NCI-H524 treated with DMSO at 0.1 percent for 48 hours (cell line): ENCODE data around the gene ACD.
"Not testable (repeated sequence)": the region's sequence is repeated elsewhere in the genome, so short reads cannot be mapped to it uniquely, and the experiment has no call there.

Source experiments
- DNase-seq: peaks from one replicate; lab custom pipeline; 2025; lab: John Stamatoyannopoulos, UW

The ACD gene

DNA sequence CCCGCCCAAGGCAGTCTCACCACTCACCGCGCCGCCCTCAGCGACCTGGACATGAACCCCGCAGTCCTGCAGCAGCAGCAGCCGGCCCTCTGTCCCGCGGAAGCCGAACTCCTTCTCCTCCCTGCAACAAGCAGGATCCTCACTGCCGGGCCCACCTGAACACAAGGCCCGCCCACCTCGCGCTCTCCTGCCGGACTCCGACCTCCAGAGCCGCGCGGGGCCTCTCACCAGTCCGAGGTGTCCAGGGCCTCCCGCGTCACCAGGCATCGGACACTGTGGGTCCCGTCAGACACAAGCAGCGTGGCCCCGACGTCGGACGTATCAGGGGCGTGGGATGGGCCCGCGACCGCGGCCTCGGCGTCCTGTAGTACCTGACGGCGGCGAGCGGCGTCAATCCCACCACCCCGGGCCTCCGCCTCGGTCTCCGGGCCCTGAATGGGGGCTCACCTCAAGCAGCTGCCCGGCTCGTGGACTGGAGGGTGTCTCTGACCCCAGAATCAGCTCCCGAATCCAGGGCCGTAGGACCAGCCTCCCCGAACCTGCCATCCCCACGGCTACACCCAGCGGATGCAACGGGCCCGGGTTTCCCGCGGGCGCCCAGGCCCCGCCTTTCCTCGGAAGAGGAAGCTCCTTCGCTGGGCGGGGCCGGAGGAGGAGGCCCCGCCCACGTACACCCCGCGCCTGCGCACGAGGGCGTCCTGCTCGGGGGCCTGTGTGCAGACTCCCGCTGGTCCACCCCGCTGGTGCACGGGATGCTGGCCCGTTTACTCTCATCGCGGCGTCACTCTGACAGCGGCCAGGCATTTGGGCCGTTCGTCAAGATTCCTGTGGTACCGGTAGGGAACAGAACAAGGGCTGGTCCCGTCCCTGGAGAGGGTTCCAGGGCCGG, at the start of gene ACD:
Gene ACD, minus strand, starts transcription at position 586 of the 889 bp plus-strand sequence. Its CDS starts 40 bp downstream, at position 546.
- DNase-seq = no peak

DNA sequence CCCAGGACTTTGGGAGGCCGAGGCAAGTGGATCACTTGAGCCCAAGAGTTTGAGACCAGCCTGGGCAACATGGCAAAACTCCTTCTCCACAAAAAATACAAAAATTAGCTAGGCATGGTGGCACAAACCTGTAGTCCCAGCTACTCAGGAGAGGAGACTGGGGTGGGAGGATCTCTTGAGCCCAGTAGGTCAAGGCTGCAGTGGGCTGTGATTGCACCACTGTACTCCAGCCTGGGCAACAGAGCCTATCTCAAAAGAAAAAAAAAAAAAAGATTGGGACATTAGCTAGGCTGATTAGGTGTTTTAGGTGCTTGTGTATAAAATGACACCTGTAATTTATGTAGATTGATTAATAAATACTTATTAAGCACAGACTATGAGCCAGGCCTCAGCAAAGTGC, 49.0 kb upstream of the ACD start:
- no peak for DNase-seq

DNA sequence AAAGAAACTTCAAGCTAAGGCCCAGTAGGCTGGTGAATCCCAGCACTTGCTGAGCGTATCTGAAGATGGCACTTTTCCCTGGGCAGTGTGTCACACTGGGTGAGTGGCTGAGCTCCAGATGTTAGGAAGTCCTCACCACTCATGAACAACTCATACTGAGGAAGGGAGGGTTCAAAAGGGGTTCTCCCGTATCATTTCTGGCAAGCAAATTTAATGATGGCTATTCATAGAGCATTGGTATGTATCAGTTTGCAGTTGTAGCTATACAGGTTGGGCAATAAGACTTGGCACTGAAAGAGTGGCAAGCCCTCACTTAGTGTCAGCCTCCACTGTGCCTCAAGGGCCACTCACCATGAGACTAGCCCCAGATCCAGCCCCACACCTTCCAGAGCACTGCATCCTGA, 48.3 kb upstream of the ACD start:
- no peak for DNase-seq

DNA sequence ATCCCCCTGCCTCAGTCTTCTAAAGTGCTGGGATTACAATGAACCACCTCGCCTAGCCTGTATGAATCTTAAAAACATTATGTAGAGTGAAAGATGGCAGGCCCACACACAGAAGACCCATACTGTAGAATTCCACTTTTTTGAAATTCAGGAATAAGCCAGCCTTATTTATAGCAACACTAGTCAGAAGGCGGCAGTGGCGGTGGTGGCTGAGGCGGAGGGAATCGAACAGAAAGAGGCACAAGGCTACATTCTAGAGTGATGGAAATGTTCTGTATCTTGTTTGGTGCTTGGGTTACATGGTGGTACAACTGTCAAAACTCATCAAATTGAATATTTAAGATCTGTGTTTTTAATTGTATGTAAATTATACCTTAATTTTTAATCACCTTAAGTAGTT, 47.7 kb upstream of the ACD start:
- DNase-seq = no peak

DNA sequence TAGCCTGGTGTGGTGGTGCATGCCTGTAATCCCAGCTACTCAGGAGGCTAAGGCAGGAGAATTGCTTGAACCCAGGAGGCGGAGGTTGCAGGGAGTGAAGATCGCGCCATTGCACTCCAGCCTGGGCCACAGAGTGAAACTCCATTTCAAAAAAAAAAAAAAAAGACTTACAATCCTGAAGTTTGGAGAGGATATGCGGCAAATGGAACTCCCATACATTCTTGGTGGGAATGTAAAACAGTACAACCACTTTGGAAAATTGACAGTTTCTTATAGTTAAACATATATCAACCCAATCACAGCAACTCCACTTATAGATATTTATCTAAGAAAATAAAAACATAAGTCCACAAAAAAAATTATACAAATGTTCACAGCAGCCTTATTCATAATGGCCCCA, 47.1 kb upstream of the ACD start:
- DNase-seq = no peak

DNA sequence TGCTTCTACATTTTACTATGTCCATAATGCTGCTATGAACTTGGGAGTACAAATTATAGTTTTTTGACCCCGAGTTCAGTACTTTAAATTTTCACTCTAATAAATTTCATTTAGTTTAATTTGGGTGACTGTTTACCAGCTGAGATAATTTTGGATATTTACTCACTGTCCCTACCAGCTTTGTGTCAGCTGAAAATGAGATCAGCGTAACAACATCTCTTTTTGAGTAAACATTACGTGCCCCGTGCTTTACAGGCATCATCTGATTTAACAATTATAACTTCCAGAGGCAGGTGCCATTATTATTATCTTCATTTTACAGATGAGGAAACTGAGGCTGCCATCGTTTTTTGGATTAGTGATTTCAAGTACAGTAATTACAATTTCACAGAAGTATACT, 44.0 kb upstream of the ACD start:
- DNase-seq = no peak

DNA sequence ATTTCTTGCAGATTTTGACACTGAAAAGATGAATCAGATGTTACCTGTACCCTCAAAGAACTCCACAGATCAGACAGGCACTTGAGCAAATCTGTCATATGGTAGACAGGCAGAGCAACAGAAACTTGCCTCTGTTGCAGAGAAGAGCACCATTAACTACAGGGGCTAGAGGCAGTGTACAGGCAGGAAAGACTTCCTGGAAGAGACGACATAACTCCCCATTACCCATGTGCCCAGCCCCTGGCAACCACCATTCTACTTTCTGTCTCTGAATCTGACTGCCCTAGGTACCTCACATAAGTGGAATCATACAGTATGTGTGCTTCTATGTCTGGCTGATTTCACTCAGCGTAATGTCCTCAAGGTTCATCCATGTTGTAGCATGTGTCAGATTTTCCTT, 43.6 kb upstream of the ACD start:
- no peak for DNase-seq

DNA sequence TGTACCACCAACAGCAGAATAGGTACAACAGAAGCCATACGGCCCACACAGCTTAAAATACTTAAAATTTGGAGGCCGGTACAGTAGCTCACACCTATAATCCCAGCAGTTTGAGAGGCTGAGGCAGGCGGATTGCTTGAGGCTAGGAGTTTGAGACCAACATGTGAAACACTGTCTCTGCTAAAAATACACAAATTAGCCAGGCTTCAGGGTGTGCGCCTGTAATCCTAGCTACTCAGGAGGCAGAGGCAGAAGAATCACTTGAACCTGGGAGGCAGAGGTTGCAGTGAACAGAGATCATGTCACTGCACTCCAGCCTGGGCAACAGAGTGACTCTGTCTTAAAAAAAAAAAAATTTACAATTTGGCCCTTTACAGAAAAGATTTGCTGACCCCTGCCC, 42.1 kb upstream of the ACD start:
- no peak for DNase-seq

DNA sequence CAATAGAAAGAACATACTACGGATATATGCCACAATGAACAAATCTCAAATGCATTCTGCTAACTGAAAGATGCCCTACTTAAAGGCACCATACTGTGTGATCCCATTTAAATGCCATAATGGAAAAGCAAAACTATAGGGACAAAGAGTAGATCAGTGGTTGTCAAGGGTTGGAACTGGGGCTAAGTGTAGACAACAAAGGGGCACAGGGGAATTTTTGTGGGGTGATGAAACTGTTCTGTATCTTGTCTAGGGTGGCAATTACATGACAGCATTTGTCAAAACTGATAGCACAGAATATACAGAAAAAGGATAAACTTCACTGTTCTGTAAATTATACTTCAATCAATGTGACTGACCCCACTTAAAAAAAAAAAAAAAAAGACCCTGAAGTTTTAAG, 41.4 kb upstream of the ACD start:
- DNase-seq = no peak

DNA sequence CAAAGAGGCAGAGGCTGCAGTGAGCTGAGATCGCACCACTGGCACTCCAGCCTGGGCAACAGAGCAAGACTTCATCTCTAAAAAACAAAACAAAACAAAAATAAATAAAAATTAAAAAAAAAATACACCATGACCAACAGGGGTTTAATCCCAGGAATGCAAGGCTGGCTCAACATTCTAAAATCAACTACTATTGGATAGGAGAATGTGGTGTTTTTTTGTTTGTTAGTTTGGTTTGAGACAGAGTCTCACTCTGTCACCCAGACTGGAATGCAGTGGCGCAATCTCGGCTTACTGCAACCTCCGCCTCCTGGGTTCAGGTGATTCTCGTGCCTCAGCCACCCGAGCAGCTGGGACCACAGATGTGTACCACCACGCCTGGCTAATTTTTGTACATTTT, 39.2 kb upstream of the ACD start:
- no peak for DNase-seq

DNA sequence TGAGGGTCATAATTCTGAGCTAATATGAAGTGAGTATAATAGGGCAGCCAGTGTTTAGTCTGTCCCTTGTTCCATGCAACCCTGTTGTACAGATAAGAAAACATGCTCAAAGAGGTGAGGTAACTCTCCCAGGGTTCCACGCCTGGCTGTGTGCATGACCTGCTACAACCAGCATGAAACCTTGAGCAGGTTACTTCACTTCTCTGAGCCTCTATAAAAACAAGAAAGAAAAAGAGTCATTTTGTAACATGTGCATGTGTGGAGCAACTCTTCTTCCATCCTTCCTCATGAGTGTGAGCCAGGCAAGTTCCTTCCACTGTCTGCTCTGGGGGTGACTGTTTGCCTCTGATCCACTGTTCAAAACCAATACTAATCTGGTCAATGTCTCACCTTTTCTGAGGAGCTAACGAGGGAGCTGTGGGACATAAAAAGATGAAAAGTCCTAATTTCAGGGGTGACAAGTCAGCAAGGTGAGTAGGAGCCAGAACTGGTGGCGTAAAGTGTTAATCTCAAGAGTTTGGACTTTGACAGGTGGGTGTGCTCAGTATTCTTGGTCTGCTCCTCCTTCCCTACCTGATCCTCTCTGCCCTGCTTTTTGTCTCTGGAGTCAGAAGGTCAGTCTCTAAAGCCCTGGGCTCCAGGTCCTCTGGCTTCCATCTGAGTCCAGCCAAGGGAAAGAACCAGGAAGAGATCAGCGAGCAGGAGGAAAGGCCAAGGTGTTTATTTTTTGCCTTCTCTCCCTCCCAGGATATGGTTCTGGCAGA, 37.5 kb upstream of the ACD start:
- no peak for DNase-seq

DNA sequence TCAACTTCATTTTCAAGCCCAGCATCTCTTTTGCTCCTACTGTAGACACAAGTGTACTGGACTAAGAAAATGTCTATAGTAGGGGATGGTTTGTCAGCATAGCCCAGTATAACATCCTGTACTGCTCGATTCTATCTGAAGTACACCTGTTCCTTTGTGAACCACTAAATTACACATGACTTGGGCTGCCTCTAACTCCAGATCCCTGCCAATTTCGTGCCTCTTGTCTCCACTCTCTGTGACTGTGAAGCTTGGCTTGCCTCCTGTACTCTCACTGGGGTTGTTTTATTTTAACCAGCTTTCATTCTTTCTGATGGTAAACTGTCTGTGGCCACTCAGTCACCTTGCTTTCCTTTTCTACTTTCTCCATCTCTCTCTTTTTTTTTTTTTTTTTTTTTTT, 34.6 kb upstream of the ACD start:
- DNase-seq = no peak

DNA sequence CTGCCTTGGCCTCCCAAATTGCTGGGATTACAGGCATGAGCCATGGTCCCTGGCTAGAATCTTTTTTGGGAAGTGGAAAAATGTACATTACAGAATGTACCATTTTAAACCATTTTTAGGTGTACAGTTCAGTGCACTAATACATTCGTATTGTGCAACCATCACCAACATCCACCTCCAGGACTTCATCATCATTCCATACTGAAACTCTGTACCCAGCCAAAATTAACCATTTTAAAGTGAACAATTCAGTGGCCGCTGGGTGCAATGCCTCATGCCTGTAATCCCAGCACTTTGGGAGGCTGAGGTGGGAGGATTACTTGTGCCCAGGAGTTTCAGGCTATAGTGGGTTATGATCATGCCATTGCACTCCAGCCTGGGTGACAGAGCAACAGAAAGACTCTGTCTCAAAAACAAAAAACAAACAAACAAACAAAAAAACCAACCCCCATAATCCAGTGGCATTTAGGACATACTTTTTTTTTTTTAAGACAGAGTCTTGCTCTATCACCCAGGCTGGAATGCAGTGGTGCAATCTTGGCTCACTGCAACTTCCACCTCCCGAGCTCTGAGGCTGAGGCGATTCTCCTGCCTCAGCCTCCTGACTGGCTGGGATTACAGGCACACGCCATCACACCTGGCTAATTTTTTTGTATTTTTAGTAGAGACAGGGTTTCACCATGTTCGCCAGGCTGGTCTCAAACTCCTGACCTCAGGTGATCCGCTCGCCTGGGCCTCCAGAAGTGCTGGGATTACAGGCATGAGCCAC, 33.6 kb upstream of the ACD start:
- not testable (repeated sequence) for DNase-seq

DNA sequence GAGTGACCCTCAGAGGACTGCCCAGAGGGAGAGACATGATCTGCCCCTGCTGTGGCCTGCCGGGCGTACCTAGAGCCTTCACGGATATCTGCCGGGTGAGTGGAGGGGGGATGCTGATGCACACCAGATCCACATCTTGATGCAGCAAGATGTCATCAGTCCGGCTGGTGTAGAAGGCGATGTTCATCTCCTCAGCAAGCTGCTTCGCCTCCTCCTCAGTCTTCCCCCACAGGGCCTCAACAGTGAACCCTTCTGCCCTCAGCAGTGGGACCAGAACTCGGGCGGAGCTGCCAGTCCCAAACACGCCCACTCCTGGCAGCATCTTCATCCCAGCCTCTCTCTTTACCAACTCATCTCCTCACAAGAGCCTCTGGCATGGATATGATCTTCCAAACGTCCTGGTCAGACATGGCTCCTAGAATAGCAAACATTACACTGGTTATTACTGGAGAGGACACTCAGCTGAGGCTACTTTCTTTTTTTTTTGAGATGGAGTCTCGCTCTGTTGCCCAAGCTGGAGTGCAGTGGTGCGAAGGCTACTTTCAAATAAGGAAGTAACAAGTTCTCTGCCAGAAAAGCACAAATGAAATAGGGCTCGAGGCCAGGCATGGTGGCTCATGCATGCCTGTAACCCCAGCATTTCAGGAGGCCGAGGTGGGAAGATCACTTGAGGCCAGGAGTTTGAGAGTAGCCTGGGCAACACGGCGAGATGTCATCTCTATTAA, 25.5 kb upstream of the ACD start:
- no peak for DNase-seq

DNA sequence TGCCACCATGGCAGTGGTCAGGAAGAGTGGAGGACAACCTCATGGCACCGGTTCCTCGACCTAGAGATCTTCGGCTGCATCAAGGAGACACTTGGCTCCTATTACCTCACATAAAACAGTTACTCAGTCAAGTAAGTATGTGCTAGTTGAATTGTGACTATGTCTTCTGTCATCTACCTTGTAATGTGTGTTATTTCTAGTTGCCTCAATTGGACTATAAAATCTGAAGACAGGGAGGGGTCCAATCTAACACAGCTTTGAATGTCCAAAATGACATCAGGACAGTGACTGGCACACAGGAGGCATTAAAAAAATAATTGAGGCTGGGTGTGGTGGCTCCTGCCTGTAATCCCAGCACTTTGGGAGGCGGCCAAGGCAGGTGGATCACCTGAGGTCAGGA, 23.7 kb upstream of the ACD start:
- no peak for DNase-seq

DNA sequence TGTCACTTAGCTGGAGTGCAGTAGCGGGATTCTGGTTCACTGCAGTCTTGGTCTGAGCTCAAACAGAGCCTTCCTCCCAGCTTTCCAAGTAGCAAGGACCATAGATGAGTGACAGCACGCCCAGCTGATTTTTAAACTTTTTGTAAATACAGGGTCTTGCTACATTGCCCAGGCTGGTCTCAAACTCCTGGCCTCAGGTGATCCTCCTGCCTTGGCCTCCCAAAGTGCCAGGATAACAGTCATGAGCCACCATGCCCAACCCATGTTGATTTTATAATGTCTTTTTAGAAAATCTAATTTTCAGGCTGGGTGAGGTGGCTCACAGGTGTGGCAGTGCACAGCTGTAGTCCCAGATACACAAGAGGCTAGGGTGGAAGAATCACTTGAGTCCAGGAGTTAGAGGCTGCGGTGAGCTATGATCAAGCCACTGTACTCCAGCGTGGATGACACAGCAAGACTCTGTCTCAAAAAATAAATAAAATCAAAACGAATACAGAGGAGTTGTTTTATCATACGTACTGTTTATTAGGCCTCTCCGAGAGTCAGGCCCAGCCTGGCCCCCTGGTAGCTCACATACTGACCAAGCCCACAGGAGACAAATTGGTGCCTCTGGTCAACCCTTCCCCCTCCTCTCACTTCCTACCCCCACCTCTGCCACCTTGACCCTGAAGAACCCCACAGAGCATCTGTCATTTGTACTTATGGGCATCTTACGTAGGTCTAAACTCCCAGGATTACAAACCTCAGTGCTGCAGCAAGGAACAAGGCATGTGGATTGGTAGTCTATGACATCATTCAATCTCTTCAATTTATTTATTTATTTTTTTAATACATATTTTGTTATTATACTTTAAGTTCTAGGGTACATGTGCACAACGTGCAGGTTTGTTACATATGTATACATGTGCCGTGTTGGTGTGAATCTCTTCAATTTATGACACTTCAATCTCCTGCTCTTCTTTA, 20.2 kb upstream of the ACD start:
- no peak for DNase-seq

DNA sequence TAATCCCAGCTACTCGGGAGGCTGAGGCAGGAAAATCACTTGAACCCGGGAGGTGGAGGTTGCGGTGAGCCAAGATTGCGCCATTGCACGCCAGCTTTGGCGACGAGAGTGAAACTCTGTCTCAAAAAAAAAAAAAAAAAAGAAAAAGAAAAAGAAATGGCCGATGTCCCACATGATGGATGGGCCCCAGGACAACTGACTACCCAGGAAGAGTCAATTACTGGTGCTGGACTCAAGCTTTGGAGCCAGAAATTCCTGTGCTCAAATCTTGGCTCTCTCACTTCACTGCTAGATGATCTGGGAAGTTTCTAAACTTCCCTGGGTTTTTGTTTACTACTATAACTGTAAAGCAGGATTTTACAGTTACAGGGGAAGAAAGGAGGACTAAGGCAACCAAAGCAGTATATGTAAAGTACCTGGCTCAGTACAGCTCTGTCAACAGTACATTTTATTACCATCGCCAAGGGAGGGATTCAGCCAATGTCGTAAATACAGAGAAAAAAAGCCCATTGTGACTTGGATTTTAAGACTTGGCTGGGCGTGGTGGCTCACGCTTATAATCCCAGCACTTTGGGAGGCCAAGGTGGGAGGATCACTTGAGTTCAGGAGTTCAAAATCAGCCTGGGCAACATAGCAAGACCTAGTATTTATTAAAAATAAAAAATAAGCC, 18.4 kb upstream of the ACD start:
- no peak for DNase-seq

DNA sequence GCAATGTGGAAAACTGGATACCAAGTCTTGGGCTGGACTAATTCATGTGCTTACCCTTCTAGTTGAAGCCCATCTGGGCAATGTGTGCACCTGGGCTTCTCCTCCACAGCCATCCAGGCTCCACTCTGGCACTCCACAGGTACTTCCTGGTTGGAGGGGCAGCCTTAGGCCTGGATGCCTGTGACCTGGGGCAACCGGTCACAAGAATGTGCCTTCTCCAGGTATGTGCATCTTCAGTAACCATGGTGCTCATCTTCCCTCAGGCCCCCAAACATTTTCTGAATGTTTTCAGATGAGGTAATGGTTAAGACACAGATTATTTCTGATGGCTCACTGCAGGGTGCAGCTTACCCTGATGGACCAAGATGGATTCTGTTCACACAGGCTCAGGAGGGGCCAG, 17.7 kb upstream of the ACD start:
- no peak for DNase-seq

DNA sequence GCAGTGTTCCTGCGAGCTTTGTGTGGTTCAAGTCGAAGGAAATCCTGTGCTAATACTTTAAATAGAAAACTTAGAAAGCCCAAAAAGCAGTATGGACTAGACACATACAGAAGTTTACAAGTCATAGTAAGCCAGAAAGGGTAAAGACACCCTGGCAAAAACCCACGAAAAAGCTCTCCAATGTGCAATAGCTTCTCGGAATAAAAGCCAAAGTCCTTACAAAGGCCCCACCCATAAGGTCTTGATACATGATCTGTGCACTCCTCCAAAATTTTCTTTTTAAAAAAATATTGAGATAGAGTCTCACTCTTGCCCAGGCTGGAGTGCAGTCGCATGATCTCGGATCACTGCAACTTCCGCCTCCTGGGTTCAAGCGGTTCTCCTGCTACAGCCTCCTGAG, 16.9 kb upstream of the ACD start:
- DNase-seq = no peak

DNA sequence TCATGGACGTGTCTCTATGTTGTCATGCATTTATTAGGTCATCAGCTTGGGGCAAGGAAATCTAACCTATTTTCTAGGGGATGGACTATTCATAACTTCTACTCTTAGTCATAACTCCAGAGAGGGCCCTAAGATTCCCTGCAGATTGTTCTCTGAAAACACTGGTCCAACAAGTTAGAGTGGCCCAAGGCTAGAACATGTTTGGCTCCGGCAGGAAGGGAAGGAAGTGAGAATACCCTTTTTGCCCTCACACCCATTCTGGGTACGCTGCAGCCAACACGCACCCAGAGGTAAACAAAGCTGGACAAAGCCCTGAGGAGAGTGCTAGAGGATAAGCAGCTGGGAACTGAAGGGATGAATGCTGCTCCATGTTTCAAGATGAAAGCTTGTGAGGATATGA, 16.5 kb upstream of the ACD start:
- DNase-seq = no peak
